Uterus (tissue), 2 donors: Measurements from ENCODE around the gene PLB1.

Experiments used
- POLR2A ChIP-seq, 2 donors: fragments of 450-650 bp; IDR thresholded peaks; one replicate each; pipeline ENCODE4 v1.6.1; 2016; ENCODE audit warnings: antibody characterized with exemption in 2 of 2, mild to moderate bottlenecking in 1 of 2, moderate library complexity in 1 of 2
- TF ChIP-seq, protein P1 (sequence below), 4 experiments: fragments of 200-600 bp in 2 of 4; fragments of 450-650 bp in 2 of 4; sonication (generic) in 2 of 4; IDR thresholded peaks; one replicate each; pipeline ENCODE4 v1.5.1; 2016 to 2019; ENCODE audit warnings: antibody characterized with exemption in 4 of 4, mild to moderate bottlenecking in 2 of 4, moderate library complexity in 1 of 4

DNA sequence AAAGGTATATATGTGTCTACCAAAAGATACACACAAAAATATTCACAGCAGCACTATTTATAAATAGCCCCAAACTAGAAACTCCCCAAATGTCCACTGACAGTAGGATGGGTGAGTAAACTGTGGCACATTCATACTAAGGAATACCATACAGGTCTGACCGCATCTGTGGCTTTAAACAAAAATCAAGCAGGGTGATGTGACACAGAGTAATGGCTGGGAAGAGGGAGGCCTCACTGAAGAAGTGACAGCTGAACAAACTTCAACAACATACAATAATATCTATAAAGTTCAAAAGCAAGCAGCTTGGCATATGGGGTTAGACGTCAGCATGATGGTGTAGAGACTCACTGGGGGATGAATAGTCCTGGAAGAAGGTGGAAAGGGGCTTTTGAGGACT, 140.6 kb downstream of the PLB1 start:
- TF ChIP-seq, protein P1, sequence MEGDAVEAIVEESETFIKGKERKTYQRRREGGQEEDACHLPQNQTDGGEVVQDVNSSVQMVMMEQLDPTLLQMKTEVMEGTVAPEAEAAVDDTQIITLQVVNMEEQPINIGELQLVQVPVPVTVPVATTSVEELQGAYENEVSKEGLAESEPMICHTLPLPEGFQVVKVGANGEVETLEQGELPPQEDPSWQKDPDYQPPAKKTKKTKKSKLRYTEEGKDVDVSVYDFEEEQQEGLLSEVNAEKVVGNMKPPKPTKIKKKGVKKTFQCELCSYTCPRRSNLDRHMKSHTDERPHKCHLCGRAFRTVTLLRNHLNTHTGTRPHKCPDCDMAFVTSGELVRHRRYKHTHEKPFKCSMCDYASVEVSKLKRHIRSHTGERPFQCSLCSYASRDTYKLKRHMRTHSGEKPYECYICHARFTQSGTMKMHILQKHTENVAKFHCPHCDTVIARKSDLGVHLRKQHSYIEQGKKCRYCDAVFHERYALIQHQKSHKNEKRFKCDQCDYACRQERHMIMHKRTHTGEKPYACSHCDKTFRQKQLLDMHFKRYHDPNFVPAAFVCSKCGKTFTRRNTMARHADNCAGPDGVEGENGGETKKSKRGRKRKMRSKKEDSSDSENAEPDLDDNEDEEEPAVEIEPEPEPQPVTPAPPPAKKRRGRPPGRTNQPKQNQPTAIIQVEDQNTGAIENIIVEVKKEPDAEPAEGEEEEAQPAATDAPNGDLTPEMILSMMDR (IDR thresholded peaks at IDR 0.05), result no peak
- no peak for TF ChIP-seq POLR2A (IDR thresholded peaks at IDR 0.05)
